ENCODE results near the gene RBM25.
A peak's percentile ranks its signal among the peaks of the same experiment; 100 is the strongest.
"Not testable (repeated sequence)": the region's sequence is repeated elsewhere in the genome, so short reads cannot be mapped to it uniquely, and the experiment has no call there.

Gene RBM25

GRCh38 chr14:73105050-73105449 lies 46.7 kb downstream of the RBM25 start:
- DNase-seq, result no peak

- DNase-seq, result no peak
These were observed 47.4 kb downstream of the RBM25 start for GRCh38 chr14:73105727-73106126.

- no peak for DNase-seq
These were observed 57.8 kb downstream of the RBM25 start for GRCh38 chr14:73116079-73116665.

GRCh38 chr14:73124180-73124894 lies 66.0 kb downstream of the RBM25 start:
- DNase-seq, result no peak

- DNase-seq, result no peak
These were observed 66.8 kb downstream of the RBM25 start for GRCh38 chr14:73125169-73125588.

GRCh38 chr14:73125746-73126145 lies 67.4 kb downstream of the RBM25 start:
- DNase-seq, result no peak

- DNase-seq, result no peak
These were observed 75.5 kb downstream of the RBM25 start for GRCh38 chr14:73133795-73134194.

- no peak for DNase-seq
These were observed 77.7 kb downstream of the RBM25 start for GRCh38 chr14:73136085-73136386.

- DNase-seq, result peak; percentile 90
These were observed 78.3 kb downstream of the RBM25 start, which contains the start of gene PSEN1 for GRCh38 chr14:73136387-73137225. Gene PSEN1, plus strand, starts transcription at chr14:73136507. Its CDS starts 11,513 bp downstream, at chr14:73148020.

- no peak for DNase-seq
These were observed 82.5 kb downstream of the RBM25 start for GRCh38 chr14:73140811-73141323.

- no peak for DNase-seq
These were observed 83.9 kb downstream of the RBM25 start for GRCh38 chr14:73142216-73142615.

GRCh38 chr14:73143003-73143402 lies 84.7 kb downstream of the RBM25 start:
- no peak for DNase-seq

- DNase-seq, result no peak
These were observed 85.3 kb downstream of the RBM25 start for GRCh38 chr14:73143617-73144016.

- no peak for DNase-seq
These were observed 87.0 kb downstream of the RBM25 start for GRCh38 chr14:73145371-73145770.

- DNase-seq, result no peak
These were observed 87.8 kb downstream of the RBM25 start for GRCh38 chr14:73146111-73146510.

- DNase-seq, result no peak
These were observed 91.4 kb downstream of the RBM25 start for GRCh38 chr14:73149753-73150152.

- peak; percentile 79 for DNase-seq
These were observed 94.9 kb downstream of the RBM25 start for GRCh38 chr14:73153272-73153671.

GRCh38 chr14:73162251-73162650 lies 103.9 kb downstream of the RBM25 start:
- no peak for DNase-seq

- DNase-seq, result no peak
These were observed 108.1 kb downstream of the RBM25 start for GRCh38 chr14:73166399-73166798.

GRCh38 chr14:73167727-73168126 lies 109.4 kb downstream of the RBM25 start:
- no peak for DNase-seq

- no peak for DNase-seq
These were observed 109.9 kb downstream of the RBM25 start for GRCh38 chr14:73168274-73168673.

GRCh38 chr14:73168691-73169090 lies 110.4 kb downstream of the RBM25 start:
- no peak for DNase-seq

- DNase-seq, result not testable (repeated sequence)
These were observed 111.5 kb downstream of the RBM25 start for GRCh38 chr14:73169855-73170254.

- DNase-seq, result no peak
These were observed 112.4 kb downstream of the RBM25 start for GRCh38 chr14:73170686-73171085.

Data from fibroblast of upper back skin (primary cell).